IgD-negative memory B cell (primary cell): ENCODE results near the gene ADTRP. TPM values are rescaled to one million over a fixed set of nuclear protein-coding genes. Genes with fewer than 3 reads are reported as not detected.

ENCODE experiments used
- H3K27ac Mint-ChIP-seq, 3 donors: one replicate each; pipeline ENCODE4 v1.8.0; 2020 to 2022; ENCODE audit warnings: mild to moderate bottlenecking in 3 of 3, mixed read lengths in 3 of 3, moderate library complexity in 1 of 3
- H3K27me3 Mint-ChIP-seq: one replicate; pipeline ENCODE4 v1.8.0; 2021; ENCODE audit warnings: mixed read lengths
- H3K36me3 Mint-ChIP-seq: one replicate; pipeline ENCODE4 v1.8.0; 2020; ENCODE audit warnings: mild to moderate bottlenecking, mixed read lengths
- H3K4me1 Mint-ChIP-seq, 3 donors: one replicate each; pipeline ENCODE4 v1.8.0; 2020 to 2022; ENCODE audit warnings: mixed read lengths in 3 of 3, mild to moderate bottlenecking in 1 of 3
- H3K4me3 Mint-ChIP-seq, 4 donors: one replicate each; pipeline ENCODE4 v1.8.0; 2020 to 2022; ENCODE audit warnings: mild to moderate bottlenecking in 4 of 4, mixed read lengths in 4 of 4, moderate library complexity in 3 of 4
- H3K9me3 Mint-ChIP-seq, 3 donors: one replicate each; pipeline ENCODE4 v1.8.0; 2020 to 2021; ENCODE audit warnings: mixed read lengths in 3 of 3, mild to moderate bottlenecking in 1 of 3
- polyA plus RNA-seq: library from polyadenylated mRNA; unstranded; fragments of 300-500 nt; fragmentation: Illumina TruSeq; gene quantifications from one replicate; pipeline ENCODE4 v1.2.3, GENCODE V29; 2021

Gene ADTRP
- polyA plus RNA-seq, 1 donor from 2014 or later = 2.2 TPM

- no peaks in the 10 kb centered on the region for H3K4me1 Mint-ChIP-seq
- H3K36me3 Mint-ChIP-seq = peaks cover 1% of the 10 kb centered on the region
- H3K9me3 Mint-ChIP-seq = peaks cover 4 to 10% (median 10%) of the 10 kb centered on the region in 3 donors
- no peak overlapping the region for H3K27ac Mint-ChIP-seq
- no peaks in the 10 kb centered on the region for H3K27me3 Mint-ChIP-seq
- H3K4me3 Mint-ChIP-seq = no peak overlapping the region
These were observed 12.9 kb upstream of the ADTRP start for GRCh38 chr6:11791354-11792107.

DNA sequence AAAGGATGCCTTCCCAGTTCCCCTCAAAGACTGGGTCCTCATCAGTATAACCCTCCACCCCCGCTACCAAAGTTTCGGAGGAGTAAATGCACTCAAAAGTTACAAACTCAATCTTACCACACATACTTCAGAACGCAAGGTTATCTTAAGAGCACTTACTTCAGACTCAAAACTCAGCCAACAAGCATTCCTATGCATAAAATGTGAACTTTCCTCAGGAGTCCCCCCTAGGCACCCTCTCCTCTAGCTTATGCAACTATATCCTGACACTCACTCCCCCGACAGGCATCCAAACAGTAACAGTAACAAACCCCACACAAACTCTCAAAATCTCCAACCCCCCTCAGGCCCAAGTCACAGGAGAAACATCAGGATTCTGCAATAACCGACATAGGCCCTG lies 11.1 kb upstream of the ADTRP start:
- Mint-ChIP-seq H3K27me3 (peaks cover 9% of the 10 kb centered on the region), H3K4me3 (no peak overlapping the region), H3K36me3 (peaks cover 1% of the 10 kb centered on the region), H3K9me3 (peaks cover 4 to 10% (median 10%) of the 10 kb centered on the region in 3 donors), H3K4me1 (peaks cover 0 to 7% (median 7%) of the 10 kb centered on the region in 3 donors), H3K27ac (no peak overlapping the region)

- Mint-ChIP-seq H3K36me3 (no peaks in the 10 kb centered on the region), H3K4me3 (no peak overlapping the region), H3K4me1 (peaks cover 0 to 7% (median 7%) of the 10 kb centered on the region in 3 donors), H3K27me3 (peaks cover 14% of the 10 kb centered on the region), H3K9me3 (peaks cover 4 to 6% (median 4%) of the 10 kb centered on the region in 3 donors), H3K27ac (no peak overlapping the region)
These were observed 9.4 kb upstream of the ADTRP start for GRCh38 chr6:11788043-11788442.

GRCh38 chr6:11785774-11786579 lies 7.4 kb upstream of the ADTRP start:
- H3K4me1 Mint-ChIP-seq = peaks cover 0 to 7% (median 7%) of the 10 kb centered on the region in 3 donors

GRCh38 chr6:11785415-11785773 lies 6.8 kb upstream of the ADTRP start:
- Mint-ChIP-seq H3K4me1 (peaks cover 0 to 7% (median 7%) of the 10 kb centered on the region in 3 donors), H3K4me3 (peak overlapping the region in 2 of 4 donors; percentile 63 to 72), H3K36me3 (no peaks in the 10 kb centered on the region), H3K27ac (no peak overlapping the region), H3K9me3 (peaks cover 0 to 2% (median 0%) of the 10 kb centered on the region in 3 donors), H3K27me3 (peaks cover 17% of the 10 kb centered on the region)

More at GRCh38 chr6:11785774-11786579, 7.4 kb upstream of the ADTRP start:
- Mint-ChIP-seq H3K27ac (no peak overlapping the region), H3K36me3 (no peaks in the 10 kb centered on the region), H3K27me3 (peaks cover 17% of the 10 kb centered on the region), H3K9me3 (peaks cover 0 to 2% (median 0%) of the 10 kb centered on the region in 3 donors), H3K4me3 (peak overlapping the region in 2 of 4 donors; percentile 63 to 72)

GRCh38 chr6:11784341-11784740 lies 5.7 kb upstream of the ADTRP start:
- Mint-ChIP-seq H3K4me1 (peaks cover 0 to 7% (median 7%) of the 10 kb centered on the region in 3 donors), H3K36me3 (no peaks in the 10 kb centered on the region), H3K4me3 (no peak overlapping the region), H3K27ac (no peak overlapping the region), H3K27me3 (peaks cover 17% of the 10 kb centered on the region), H3K9me3 (peaks cover 0 to 2% (median 0%) of the 10 kb centered on the region in 3 donors)

GRCh38 chr6:11783524-11784064 lies 5.0 kb upstream of the ADTRP start:
- H3K27me3 Mint-ChIP-seq = peaks cover 17% of the 10 kb centered on the region
- H3K4me3 Mint-ChIP-seq = no peak overlapping the region
- H3K27ac Mint-ChIP-seq = no peak overlapping the region
- peaks cover 0 to 11% (median 9%) of the 10 kb centered on the region in 3 donors for H3K4me1 Mint-ChIP-seq
- no peaks in the 10 kb centered on the region for H3K36me3 Mint-ChIP-seq
- peaks cover 0 to 2% (median 0%) of the 10 kb centered on the region in 3 donors for H3K9me3 Mint-ChIP-seq

GRCh38 chr6:11782524-11782923 lies 3.9 kb upstream of the ADTRP start:
- Mint-ChIP-seq H3K4me1 (peaks cover 4 to 11% (median 9%) of the 10 kb centered on the region in 3 donors), H3K27ac (no peak overlapping the region), H3K36me3 (no peaks in the 10 kb centered on the region), H3K9me3 (peaks cover 0 to 2% (median 0%) of the 10 kb centered on the region in 3 donors), H3K27me3 (peaks cover 17% of the 10 kb centered on the region), H3K4me3 (no peak overlapping the region)

DNA sequence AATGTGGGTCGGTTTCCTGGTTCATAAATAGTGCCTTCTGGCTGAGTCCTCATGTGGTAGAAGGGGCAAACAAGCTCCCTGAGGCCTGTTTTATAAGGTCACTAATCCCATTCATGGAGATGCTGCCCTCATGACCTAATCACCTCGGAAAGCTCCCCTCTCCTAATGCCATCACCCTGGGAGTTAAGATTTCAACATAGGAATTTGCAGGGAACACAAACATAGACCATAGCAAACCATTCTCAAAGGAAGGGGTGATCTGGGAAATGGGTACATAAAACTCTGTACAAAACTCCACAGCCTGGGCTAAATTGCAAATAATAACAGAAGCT lies 1.5 kb upstream of the ADTRP start:
- H3K4me3 Mint-ChIP-seq = no peak overlapping the region

DNA sequence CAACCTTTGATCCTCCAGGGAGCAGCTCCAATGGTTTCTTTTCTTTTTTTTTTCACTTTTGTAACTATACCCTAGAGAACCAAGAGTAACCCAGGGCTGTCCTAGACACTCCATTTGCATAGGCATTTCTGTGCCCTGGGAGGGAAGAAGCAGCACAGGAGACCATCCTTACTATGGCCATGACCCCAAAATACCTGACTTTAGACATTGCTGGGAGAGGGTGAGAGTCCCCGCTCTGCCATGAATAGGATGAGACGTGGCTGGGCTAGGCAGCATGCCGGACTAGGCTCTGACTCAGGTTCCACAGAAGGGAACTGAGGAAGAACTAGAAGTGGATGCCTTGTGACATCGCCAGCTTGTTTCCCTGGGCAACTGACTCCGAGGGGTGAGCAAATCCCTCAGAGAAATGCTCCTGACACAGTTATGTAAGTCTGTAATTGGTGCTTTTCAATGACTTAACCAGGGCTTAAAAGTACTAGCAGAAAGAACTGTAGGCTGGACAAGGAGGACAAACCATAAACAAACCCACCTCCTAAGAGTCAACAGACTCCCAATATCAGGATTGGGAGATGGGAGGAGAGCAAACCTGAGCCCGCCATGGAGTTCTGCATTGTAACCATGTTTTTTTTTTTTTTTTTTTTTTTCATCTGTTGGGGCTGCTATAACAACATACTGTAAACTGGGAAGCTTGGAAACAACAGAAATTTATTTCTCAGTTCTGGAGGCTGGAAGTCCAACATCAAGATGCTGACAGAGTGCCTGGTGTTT lies 910 bp upstream of the ADTRP start:
- no peak overlapping the region for H3K4me3 Mint-ChIP-seq
- H3K36me3 Mint-ChIP-seq = no peaks in the 10 kb centered on the region
- no peak overlapping the region for H3K27ac Mint-ChIP-seq
- peaks cover 0 to 2% (median 0%) of the 10 kb centered on the region in 3 donors for H3K9me3 Mint-ChIP-seq
- H3K27me3 Mint-ChIP-seq = peaks cover 9% of the 10 kb centered on the region
- H3K4me1 Mint-ChIP-seq = peaks cover 2 to 4% (median 4%) of the 10 kb centered on the region in 3 donors

More for the DNA sequence above, 1.5 kb upstream of the ADTRP start:
- H3K9me3 Mint-ChIP-seq = peaks cover 0 to 2% (median 0%) of the 10 kb centered on the region in 3 donors
- no peak overlapping the region for H3K27ac Mint-ChIP-seq
- peaks cover 11% of the 10 kb centered on the region for H3K27me3 Mint-ChIP-seq
- peaks cover 2 to 4% (median 4%) of the 10 kb centered on the region in 3 donors for H3K4me1 Mint-ChIP-seq
- no peaks in the 10 kb centered on the region for H3K36me3 Mint-ChIP-seq

DNA sequence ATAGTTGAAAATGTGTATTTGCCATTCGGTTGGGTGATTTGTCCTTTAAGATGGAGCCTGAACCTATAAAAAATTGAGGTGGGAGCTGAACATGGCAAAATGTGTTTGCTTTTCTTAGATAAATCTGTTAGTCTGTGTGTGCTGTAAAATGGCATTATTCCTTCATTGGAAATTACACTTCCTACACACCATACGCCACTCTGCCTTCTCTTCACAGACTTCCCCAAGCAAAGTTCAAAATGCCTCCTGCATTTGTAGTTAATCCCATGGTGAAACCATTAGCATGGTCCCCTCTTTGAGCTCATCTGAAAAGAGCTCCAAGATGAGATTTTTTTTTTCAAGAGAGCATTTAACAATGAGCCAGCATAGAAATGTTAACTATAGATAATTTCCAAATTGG lies 567 bp downstream of the ADTRP start:
- Mint-ChIP-seq H3K27ac (no peak overlapping the region), H3K9me3 (no peaks in the 10 kb centered on the region), H3K36me3 (no peaks in the 10 kb centered on the region), H3K4me3 (no peak overlapping the region), H3K4me1 (peaks cover 2 to 4% (median 4%) of the 10 kb centered on the region in 3 donors), H3K27me3 (peaks cover 7% of the 10 kb centered on the region)

DNA sequence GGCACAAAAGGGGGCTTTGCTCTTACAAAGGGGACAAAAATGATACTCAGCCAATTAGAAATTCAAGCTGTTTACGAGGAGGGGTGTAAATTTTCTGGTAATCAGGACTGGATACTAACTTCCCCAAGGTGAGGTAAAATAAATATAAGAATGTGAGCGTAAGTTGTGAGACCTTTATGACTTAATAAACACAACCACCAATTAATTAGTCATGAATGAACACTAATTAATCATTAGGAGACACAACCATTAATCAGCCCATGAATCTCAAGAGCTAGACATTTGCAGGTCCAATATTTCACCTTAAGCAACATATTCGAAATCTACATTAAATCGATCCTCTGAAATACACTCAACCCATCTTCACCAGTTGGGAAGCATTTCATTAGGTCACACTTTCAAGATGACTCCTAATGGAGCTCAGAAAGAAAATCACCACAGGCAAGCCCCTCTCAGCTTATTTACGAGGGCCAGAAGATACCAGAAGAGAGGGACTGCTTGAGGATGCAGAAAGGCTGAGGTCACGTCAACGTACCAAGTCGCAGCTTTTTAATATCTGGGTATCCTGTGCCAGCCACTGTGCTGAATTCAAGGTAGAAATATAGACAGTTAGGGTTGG lies 2.7 kb downstream of the ADTRP start:
- Mint-ChIP-seq H3K36me3 (no peaks in the 10 kb centered on the region), H3K4me1 (peaks cover 3 to 6% (median 4%) of the 10 kb centered on the region in 3 donors), H3K27ac (no peak overlapping the region), H3K4me3 (no peak overlapping the region), H3K9me3 (peaks cover 0 to 2% (median 0%) of the 10 kb centered on the region in 3 donors), H3K27me3 (peaks cover 6% of the 10 kb centered on the region)

DNA sequence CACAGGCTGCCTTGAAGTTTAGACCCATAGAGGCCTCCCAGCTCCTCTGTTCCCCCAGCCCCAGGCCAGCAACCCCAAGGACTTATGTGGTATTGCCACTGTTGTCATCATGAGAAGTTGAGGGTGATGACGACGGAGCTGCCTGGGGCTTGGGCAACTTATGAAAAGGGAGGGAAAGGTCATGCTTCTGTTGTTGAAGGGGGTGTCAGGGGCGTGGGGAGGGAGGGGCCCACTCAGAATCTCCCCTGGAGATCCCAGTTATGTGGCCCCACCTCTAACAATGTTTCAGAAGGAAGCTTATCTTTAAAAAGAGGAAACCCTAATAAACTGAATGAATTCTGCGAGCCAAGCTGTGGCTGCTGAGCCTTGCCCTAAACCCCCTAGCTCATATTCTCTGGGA lies 4.2 kb downstream of the ADTRP start:
- peaks cover 0 to 2% (median 0%) of the 10 kb centered on the region in 3 donors for H3K9me3 Mint-ChIP-seq
- no peak overlapping the region for H3K4me3 Mint-ChIP-seq
- no peak overlapping the region for H3K27ac Mint-ChIP-seq
- peaks cover 7% of the 10 kb centered on the region for H3K27me3 Mint-ChIP-seq
- peaks cover 4 to 6% (median 4%) of the 10 kb centered on the region in 3 donors for H3K4me1 Mint-ChIP-seq
- no peaks in the 10 kb centered on the region for H3K36me3 Mint-ChIP-seq

DNA sequence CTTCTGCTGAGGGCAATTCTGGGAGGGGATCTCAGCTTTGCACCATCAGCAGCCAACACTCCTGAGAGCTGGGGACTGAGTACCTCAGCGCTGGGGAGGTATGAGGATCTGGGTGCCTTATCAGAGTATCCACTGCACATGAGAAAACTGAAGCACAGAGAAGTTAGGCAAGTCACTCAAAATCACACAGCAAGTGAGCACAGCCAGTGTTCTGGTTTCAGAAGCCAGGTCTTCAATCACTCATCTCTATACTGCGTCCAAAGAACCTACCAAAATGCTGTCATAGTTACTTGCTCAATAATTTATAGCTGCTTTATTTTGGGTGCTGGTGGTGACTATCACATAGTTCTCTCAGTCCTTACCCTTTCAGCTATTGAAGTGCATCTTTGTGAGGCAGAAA lies 5.0 kb downstream of the ADTRP start:
- Mint-ChIP-seq H3K36me3 (no peaks in the 10 kb centered on the region), H3K9me3 (peaks cover 0 to 2% (median 0%) of the 10 kb centered on the region in 3 donors), H3K27ac (no peak overlapping the region), H3K4me1 (peaks cover 2 to 4% (median 2%) of the 10 kb centered on the region in 3 donors), H3K4me3 (no peak overlapping the region), H3K27me3 (peaks cover 7% of the 10 kb centered on the region)
